Measurements from ENCODE around the gene DTX2.
"Not testable (repeated sequence)": the region's sequence is repeated elsewhere in the genome, so short reads cannot be mapped to it uniquely, and the experiment has no call there.

Gene DTX2

GRCh38 chr7:76425156-76425555 lies 36.4 kb upstream of the DTX2 start:
- Histone ChIP-seq H3K27me3 (replicated peaks; ENCODE audit: control insufficient read depth, insufficient read depth, low read length) (no peaks in the 10 kb centered on the region), H3K36me3 (ENCODE audit: control insufficient read depth, insufficient read depth, low read length) (no peaks in the 10 kb centered on the region), H3K4me3 (replicated peaks; ENCODE audit: low read depth, low read length) (no peak overlapping the region)
- DNase-seq (ENCODE audit: extremely low read depth, insufficient read length), result no peak
- no peak for TF ChIP-seq CTCF (IDR thresholded peaks at IDR 0.05; ENCODE audit: insufficient read depth, low read length, poor library complexity, severe bottlenecking)

GRCh38 chr7:76425558-76425957 lies 36.0 kb upstream of the DTX2 start:
- H3K4me3 ChIP-seq (replicated peaks; ENCODE audit: low read depth, low read length); H3K36me3 ChIP-seq (ENCODE audit: control insufficient read depth, insufficient read depth, low read length); DNase-seq (ENCODE audit: extremely low read depth, insufficient read length); H3K27me3 ChIP-seq (replicated peaks; ENCODE audit: control insufficient read depth, insufficient read depth, low read length): not testable (repeated sequence)

GRCh38 chr7:76426246-76426645 lies 35.3 kb upstream of the DTX2 start:
- Histone ChIP-seq H3K4me3 (replicated peaks; ENCODE audit: low read depth, low read length) (no peak overlapping the region), H3K27me3 (replicated peaks; ENCODE audit: control insufficient read depth, insufficient read depth, low read length) (no peaks in the 10 kb centered on the region), H3K36me3 (ENCODE audit: control insufficient read depth, insufficient read depth, low read length) (no peaks in the 10 kb centered on the region)
- TF ChIP-seq CTCF (IDR thresholded peaks at IDR 0.05; ENCODE audit: insufficient read depth, low read length, poor library complexity, severe bottlenecking), result no peak
- no peak for DNase-seq (ENCODE audit: extremely low read depth, insufficient read length)

GRCh38 chr7:76427635-76428034 lies 33.9 kb upstream of the DTX2 start:
- Histone ChIP-seq H3K36me3 (ENCODE audit: control insufficient read depth, insufficient read depth, low read length) (no peaks in the 10 kb centered on the region), H3K27me3 (replicated peaks; ENCODE audit: control insufficient read depth, insufficient read depth, low read length) (no peaks in the 10 kb centered on the region), H3K4me3 (replicated peaks; ENCODE audit: low read depth, low read length) (no peak overlapping the region)
- no peak for DNase-seq (ENCODE audit: extremely low read depth, insufficient read length)
- TF ChIP-seq CTCF (IDR thresholded peaks at IDR 0.05; ENCODE audit: insufficient read depth, low read length, poor library complexity, severe bottlenecking), result no peak

GRCh38 chr7:76428149-76428823 lies 33.2 kb upstream of the DTX2 start:
- no peak for TF ChIP-seq CTCF (IDR thresholded peaks at IDR 0.05; ENCODE audit: insufficient read depth, low read length, poor library complexity, severe bottlenecking)
- Histone ChIP-seq H3K36me3 (ENCODE audit: control insufficient read depth, insufficient read depth, low read length) (no peaks in the 10 kb centered on the region), H3K4me3 (replicated peaks; ENCODE audit: low read depth, low read length) (no peak overlapping the region), H3K27me3 (replicated peaks; ENCODE audit: control insufficient read depth, insufficient read depth, low read length) (no peaks in the 10 kb centered on the region)
- DNase-seq (ENCODE audit: extremely low read depth, insufficient read length), result no peak

GRCh38 chr7:76428868-76429805 lies 32.4 kb upstream of the DTX2 start:
- no peaks in the 10 kb centered on the region for H3K27me3 ChIP-seq (replicated peaks; ENCODE audit: control insufficient read depth, insufficient read depth, low read length)
- DNase-seq (ENCODE audit: extremely low read depth, insufficient read length), result no peak
- no peak for TF ChIP-seq CTCF (IDR thresholded peaks at IDR 0.05; ENCODE audit: insufficient read depth, low read length, poor library complexity, severe bottlenecking)
- H3K36me3 ChIP-seq (ENCODE audit: control insufficient read depth, insufficient read depth, low read length), result no peaks in the 10 kb centered on the region
- H3K4me3 ChIP-seq (replicated peaks; ENCODE audit: low read depth, low read length), result no peak overlapping the region

Measured in GM06990 (cell line).